Measurements from ENCODE around the gene STARD4. TPM values are rescaled to one million over a fixed set of nuclear protein-coding genes. Genes with fewer than 3 reads are reported as not detected.

STARD4 gene
- total and polyA plus RNA-seq, 9 of the 15 experiments (the other 6 are each of a cell fraction or from before 2014, with no cell fraction given), result 28.4 to 88.0 (median 34.0) TPM

- WGBS (ENCODE audit: insufficient coverage, low coverage, missing lambda C conversion rate), result 8% methylated on average over 1 of the region's 1 CpG
- Histone ChIP-seq H3K9me1 (ENCODE audit: control insufficient read depth, insufficient read depth, low read length) (no peaks in the 10 kb centered on the region), H4K20me1 (replicated peaks; ENCODE audit: control insufficient read depth, insufficient read depth, low read length) (no peaks in the 10 kb centered on the region), H3K36me3 (ENCODE audit: control insufficient read depth, insufficient read depth, low read length) (no peaks in the 10 kb centered on the region), H3K9me3 (replicated peaks; ENCODE audit: control insufficient read depth, insufficient read depth, low read depth, low read length) (no peaks in the 10 kb centered on the region), H3K9ac (ENCODE audit: insufficient read depth in 1 of 2, low read depth in 2 of 2, low read length in 2 of 2) (no peak overlapping the region), H3K4me2 (ENCODE audit: insufficient read depth, low read length) (no peak overlapping the region; the same call in 1 of the 2 replicates), H2AFZ (ENCODE audit: low read depth, low read length) (peak overlapping the region; percentile 55; the same call in 1 of the 2 replicates), H3K4me1 (replicated peaks in 1 of 2; ENCODE audit: control insufficient read depth in 2 of 2, insufficient read depth in 2 of 2, low read length in 2 of 2) (peaks cover 0 to 3% of the 10 kb centered on the region in 2 experiments; a peak in 1 of 5 replicates), H3K4me3 (no peak overlapping the region), H3K79me2 (ENCODE audit: control insufficient read depth, insufficient read depth, low read length) (no peaks in the 10 kb centered on the region), H3K27me3 (ENCODE audit: control insufficient read depth in 2 of 2, insufficient read depth in 2 of 2, low read length in 2 of 2) (0 out of 5 replicates have a peak, but pooled peaks cover 0 to 2% of the 10 kb centered on the region in 2 experiments), H3K27ac (ENCODE audit: extremely low read depth, low read depth, low read length) (no peak overlapping the region)
- ChIA-PET POLR2A (no interaction called here), CTCF (ENCODE audit: low intra/inter-chr PET ratio) (no interaction called here)
- no peak for DNase-seq (ENCODE audit: extremely low read depth in 1 of 4, low spot score in 3 of 4)
- TF ChIP-seq PTRF (tag; IDR thresholded peaks at IDR 0.05) (no peak), CEBPB (tag; IDR thresholded peaks at IDR 0.05) (peak; percentile 15; the same call in 1 of the 2 replicates), HMG20A (CRISPR knock-in tag; conservative IDR thresholded peaks at IDR 0.05) (no peak), SETDB1 (IDR thresholded peaks at IDR 0.05; ENCODE audit: low read length) (no peak), MCM5 (IDR thresholded peaks at IDR 0.05; ENCODE audit: low read depth) (no peak), ZKSCAN8 (CRISPR knock-in tag; IDR thresholded peaks at IDR 0.05) (no peak), CEBPG (CRISPR knock-in tag; IDR thresholded peaks at IDR 0.05) (no peak), CEBPG (tag; conservative IDR thresholded peaks at IDR 0.05 in 1 of 2, IDR thresholded peaks at IDR 0.05 in 1 of 2) (peak in 1 of 2 experiments; percentile 39; a peak in 1 of 4 replicates), KDM1A (IDR thresholded peaks at IDR 0.05) (no peak)
- BruUV-seq (replicated peaks), result no TSS peak
- no peak for FAIRE-seq
- in situ Hi-C loops (cut with MboI) (no loop called here), intact Hi-C loops (cut with micrococcal nuclease) (loop anchor here (5.0 kb wide), 2 partner anchors 143 to 397 kb away; no protein-coding TSS in a partner anchor)
- ATAC-seq, result peak; percentile 54; the same call in 2 of the 3 replicates
These were observed 41.5 kb upstream of the STARD4 start for GRCh38 chr5:111553868-111554267.

All from K562 (cell line).